Measurements from ENCODE around the gene ARPIN.

- TF ChIP-seq SMC3 (IDR thresholded peaks at IDR 0.05) (no peak), RARB (CRISPR knock-in tag; IDR thresholded peaks at IDR 0.05) (no peak), MAFK (IDR thresholded peaks at IDR 0.05; ENCODE audit: partially characterized antibody) (no peak), PHF8 (IDR thresholded peaks at IDR 0.05; ENCODE audit: borderline replicate concordance, low read depth) (no peak)
- TF ChIP-seq, protein P1, sequence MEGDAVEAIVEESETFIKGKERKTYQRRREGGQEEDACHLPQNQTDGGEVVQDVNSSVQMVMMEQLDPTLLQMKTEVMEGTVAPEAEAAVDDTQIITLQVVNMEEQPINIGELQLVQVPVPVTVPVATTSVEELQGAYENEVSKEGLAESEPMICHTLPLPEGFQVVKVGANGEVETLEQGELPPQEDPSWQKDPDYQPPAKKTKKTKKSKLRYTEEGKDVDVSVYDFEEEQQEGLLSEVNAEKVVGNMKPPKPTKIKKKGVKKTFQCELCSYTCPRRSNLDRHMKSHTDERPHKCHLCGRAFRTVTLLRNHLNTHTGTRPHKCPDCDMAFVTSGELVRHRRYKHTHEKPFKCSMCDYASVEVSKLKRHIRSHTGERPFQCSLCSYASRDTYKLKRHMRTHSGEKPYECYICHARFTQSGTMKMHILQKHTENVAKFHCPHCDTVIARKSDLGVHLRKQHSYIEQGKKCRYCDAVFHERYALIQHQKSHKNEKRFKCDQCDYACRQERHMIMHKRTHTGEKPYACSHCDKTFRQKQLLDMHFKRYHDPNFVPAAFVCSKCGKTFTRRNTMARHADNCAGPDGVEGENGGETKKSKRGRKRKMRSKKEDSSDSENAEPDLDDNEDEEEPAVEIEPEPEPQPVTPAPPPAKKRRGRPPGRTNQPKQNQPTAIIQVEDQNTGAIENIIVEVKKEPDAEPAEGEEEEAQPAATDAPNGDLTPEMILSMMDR (IDR thresholded peaks at IDR 0.05) = no peak
Observed at GRCh38 chr15:89875741-89876140, 37.0 kb downstream of the ARPIN start.

All from A549 (cell line).